ENCODE data around the gene HIPK3. TPM values are rescaled to one million over a fixed set of nuclear protein-coding genes. Genes with fewer than 3 reads are reported as not detected.

Gene HIPK3
- total RNA-seq (36.1 and 36.7 TPM in 2 replicates), polyA plus RNA-seq (12.7 and 13.3 TPM in 2 replicates), polyA minus RNA-seq (69.6 and 77.1 TPM in 2 replicates), Bru-seq, nascent RNA (percentile 88 among the genes with signal in this experiment), BruChase-seq, experiment 1, labeled RNA remaining after a 6-hour chase (percentile 86 among the genes with signal in this experiment), BruChase-seq, experiment 2, labeled RNA remaining after a 2-hour chase (percentile 85 among the genes with signal in this experiment)
- polyA plus RNA-seq (2011; cell fraction: cytosol; rRNA removed), result 8.7 and 9.6 TPM in 2 replicates
- 26.3 and 29.6 TPM in 2 replicates for polyA plus RNA-seq (2011; cell fraction: nucleus; rRNA removed)
- 15.2 and 15.5 TPM in 2 replicates for polyA plus RNA-seq (2012)
- 71.6 TPM for polyA minus RNA-seq (2011; cell fraction: cytosol; rRNA and poly(A)+ RNA removed)
- polyA minus RNA-seq (2011; cell fraction: nucleus; rRNA and poly(A)+ RNA removed), result 31.6 and 50.6 TPM in 2 replicates
- long read RNA-seq, full-length matches to known transcripts, result 13 of 24 reads
- long read RNA-seq, partial matches to known transcripts, result 4 of 24 reads
- long read RNA-seq, other reads (novel, unspliced or antisense), result 7 of 24 reads

GRCh38 chr11:33257160-33257896 lies at the start of gene HIPK3:
Gene HIPK3, plus strand, starts transcription at chr11:33257381.
- H3K9me3 ChIP-seq (replicated peaks; ENCODE audit: control insufficient read depth, insufficient read depth, low read length), result no peaks in the 10 kb centered on the region
- H2AFZ ChIP-seq (ENCODE audit: low read depth, low read length), result peak within 1 kb of the TSS; percentile 86
- intact Hi-C loops (cut with micrococcal nuclease) (loop anchor here (1.0 to 5.0 kb wide), 2 partner anchors 91 to 480 kb away; partner anchors contain the start of gene CD59), dilution Hi-C loops (cut with MboI; ENCODE audit: extremely low pct_ligation_motif_present, low sequenced_read_pairs) (no loop called here)
- DNase-seq (ENCODE audit: low read depth, low spot score) (peak; percentile 79), FAIRE-seq (no peak)
- no peaks in the 10 kb centered on the region for H3K9me1 ChIP-seq (replicated peaks; ENCODE audit: control insufficient read depth, extremely low read depth, insufficient read depth, low read length)
- H3K79me2 ChIP-seq (ENCODE audit: control insufficient read depth, insufficient read depth, low read length), result peaks cover 47% of the 10 kb centered on the region
- no TSS peak for BruUV-seq (replicated peaks)
- no peak for TF ChIP-seq MYC (IDR thresholded peaks at IDR 0.05; ENCODE audit: low read depth, low read length)
- TF ChIP-seq GATA2 (IDR thresholded peaks at IDR 0.05; ENCODE audit: insufficient read depth, insufficient read length, low read depth, low read length), result no peak
- no peak for TF ChIP-seq POLR2AphosphoS5 (IDR thresholded peaks at IDR 0.05; ENCODE audit: insufficient read depth, low read depth, low read length)
- no peak for TF ChIP-seq EZH2 (IDR thresholded peaks at IDR 0.05; ENCODE audit: borderline replicate concordance, low read depth, low read length, severe bottlenecking)
- peak; percentile 85 for TF ChIP-seq POLR2A (IDR thresholded peaks at IDR 0.05; ENCODE audit: low read depth, low read length)
- peak in 1 of 2 donors; percentile 34 for TF ChIP-seq CTCF (IDR thresholded peaks at IDR 0.05; ENCODE audit: extremely low read depth in 1 of 2, insufficient read depth in 1 of 2, low read depth in 1 of 2, low read length in 2 of 2)
- TF ChIP-seq FOS (IDR thresholded peaks at IDR 0.05; ENCODE audit: borderline replicate concordance, insufficient read depth, low read length), result no peak
- TF ChIP-seq JUN (IDR thresholded peaks at IDR 0.05; ENCODE audit: borderline replicate concordance, insufficient read depth, insufficient read length, low read depth), result no peak
- no peak for TF ChIP-seq MAX (IDR thresholded peaks at IDR 0.05; ENCODE audit: insufficient read depth, insufficient read length)
- H3K36me3 ChIP-seq (ENCODE audit: control insufficient read depth in 2 of 2, extremely low read depth in 1 of 2, insufficient read depth in 2 of 2, low read length in 2 of 2), result no peaks in the 10 kb centered on the region
- H3K4me1 ChIP-seq (ENCODE audit: control insufficient read depth, extremely low read depth, insufficient read depth, low read length), result peaks cover 18% of the 10 kb centered on the region
- ChIA-PET CTCF (interaction anchor here (1.5 kb wide), 1 partner anchor 92 kb away, joined by 4 read pairs; no protein-coding TSS in a partner anchor), POLR2A (no interaction called here)
- H3K9ac ChIP-seq (replicated peaks; ENCODE audit: extremely low read depth, insufficient read depth, low read length), result peak within 1 kb of the TSS; percentile 99
- peaks cover 0 to 2% of the 10 kb centered on the region in 2 experiments for H3K27me3 ChIP-seq (ENCODE audit: control insufficient read depth in 2 of 2, insufficient read depth in 2 of 2, low read length in 2 of 2)
- peak within 1 kb of the TSS; percentile 98 for H3K27ac ChIP-seq (ENCODE audit: insufficient read depth, low read depth, low read length)
- H3K4me2 ChIP-seq (ENCODE audit: insufficient read depth, low read length), result peak within 1 kb of the TSS; percentile 94
- peaks cover 2% of the 10 kb centered on the region for H4K20me1 ChIP-seq (replicated peaks; ENCODE audit: control insufficient read depth, extremely low read depth, insufficient read depth, low read length)
- H3K4me3 ChIP-seq (replicated peaks in 1 of 3; ENCODE audit: insufficient read depth in 1 of 3, low read depth in 1 of 3, low read length in 3 of 3), result peak within 1 kb of the TSS; percentile 83 to 93 (median 88)
